H1 (cell line): ENCODE results near the gene DES. TPM values are rescaled to one million over a fixed set of nuclear protein-coding genes. Genes with fewer than 3 reads are reported as not detected.

Source experiments
- CTCF ChIA-PET: fragments of 300-600 bp; sonication (Branson Sonifier 250); formaldehyde crosslinking; loops from one replicate; lab custom pipeline; 2021; ENCODE audit not compliant: partially characterized antibody; lab: Charles Lee
- POLR2A ChIA-PET: fragments of 300-600 bp; sonication (Branson Sonifier 250); formaldehyde crosslinking; loops from one replicate; lab custom pipeline; 2021; ENCODE audit warnings: inconsistent platforms; ENCODE audit not compliant: partially characterized antibody; lab: Charles Lee
- DNase-seq, 2 experiments: peaks; one replicate each; pipeline versions ENCODE4 v3.0.0 to v3.0.0-alpha.2; 2010 to 2022; ENCODE audit warnings: low spot score in 2 of 2, low read depth in 1 of 2, mixed read lengths in 1 of 2
- FAIRE-seq: peaks from 2 replicates; lab custom pipeline; 2011; peaks lifted over from hg19 to GRCh38; lab: Jason Lieb, UNC
- H2AFZ ChIP-seq: 2 replicates; pipeline ENCODE4 v1.8.1; 2012; ENCODE audit warnings: low read length, inconsistent platforms
- H2AK5ac ChIP-seq: 2 replicates; pipeline ENCODE4 v1.6.1; 2013; ENCODE audit warnings: low read depth, low read length
- H2BK120ac ChIP-seq: replicated peaks from 2 replicates; pipeline ENCODE3; 2013; ENCODE audit warnings: low read depth, low read length, inconsistent platforms
- H2BK12ac ChIP-seq: 2 replicates; pipeline ENCODE4 v1.6.1; 2013; ENCODE audit warnings: low read depth, low read length
- H2BK15ac ChIP-seq: 2 replicates; pipeline ENCODE4 v1.6.1; 2013; ENCODE audit warnings: low read length
- H2BK20ac ChIP-seq: 2 replicates; pipeline ENCODE4 v1.6.1; 2013; ENCODE audit warnings: low read length
- H2BK5ac ChIP-seq: 2 replicates; pipeline ENCODE4 v1.6.1; 2013; ENCODE audit warnings: low read depth, low read length
- H3K14ac ChIP-seq: 2 replicates; pipeline ENCODE4 v1.6.1; 2013; ENCODE audit warnings: inconsistent platforms; ENCODE audit not compliant: insufficient read length
- H3K18ac ChIP-seq: 2 replicates; pipeline ENCODE4 v1.6.1; 2013; ENCODE audit warnings: low read length; ENCODE audit errors: extremely low read depth
- H3K23ac ChIP-seq: 2 replicates; pipeline ENCODE4 v1.6.1; 2013; ENCODE audit warnings: inconsistent platforms; ENCODE audit not compliant: insufficient read length
- H3K23me2 ChIP-seq: 2 replicates; pipeline ENCODE4 v1.6.1; 2013; ENCODE audit warnings: low read depth, low read length
- H3K27ac ChIP-seq: 2 replicates; pipeline ENCODE4 v1.6.1; 2011; ENCODE audit warnings: low read depth, low read length, inconsistent platforms
- H3K27me3 ChIP-seq, 4 experiments: replicated peaks in 1 of 4; 1 replicate in 1 of 4; 2 replicates in 3 of 4; pipeline versions ENCODE4 v1.6.1 to v1.8.1; 2011 to 2013; ENCODE audit warnings: low read length in 3 of 4, mild to moderate bottlenecking in 3 of 4, inconsistent platforms in 2 of 4, mixed read lengths in 2 of 4, moderate library complexity in 1 of 4; ENCODE audit not compliant: control insufficient read depth in 3 of 4, insufficient read depth in 3 of 4; ENCODE audit errors: extremely low read depth in 1 of 4
- H3K36me3 ChIP-seq, 4 experiments: 2 replicates each; pipeline versions ENCODE4 v1.6.1 to v1.8.1; 2011 to 2013; ENCODE audit warnings: mild to moderate bottlenecking in 4 of 4, low read length in 3 of 4, moderate library complexity in 2 of 4, control low read depth in 1 of 4, inconsistent platforms in 1 of 4; ENCODE audit not compliant: insufficient read depth in 4 of 4, control insufficient read depth in 2 of 4
- H3K4ac ChIP-seq: replicated peaks from 2 replicates; pipeline ENCODE3; 2013; ENCODE audit warnings: low read length, low read depth, mixed read lengths, inconsistent platforms; ENCODE audit not compliant: insufficient read length
- H3K4me1 ChIP-seq, 4 experiments: replicated peaks in 1 of 4; 1 replicate in 1 of 4; 2 replicates in 3 of 4; pipeline versions ENCODE4 v1.6.1 to v1.8.1; 2011 to 2013; ENCODE audit warnings: low read length in 3 of 4, inconsistent platforms in 2 of 4, mixed read lengths in 1 of 4; ENCODE audit not compliant: insufficient read depth in 4 of 4, control insufficient read depth in 3 of 4
- H3K4me2 ChIP-seq, 2 experiments: 2 replicates each; pipeline versions ENCODE4 v1.6.1 to v1.8.1; 2011 to 2013; ENCODE audit warnings: low read depth in 2 of 2, low read length in 2 of 2, control low read depth in 1 of 2, inconsistent platforms in 1 of 2, mild to moderate bottlenecking in 1 of 2; ENCODE audit not compliant: insufficient read depth in 1 of 2
- H3K4me3 ChIP-seq, 4 experiments: fragments of 200-600, 300-600 bp in 1 of 4; sonication (generic), shearing (Covaris generic), sonication (Bioruptor Twin) in 1 of 4; 2 replicates each; pipeline versions ENCODE4 v1.5.1 to v1.8.1; 2011 to 2016; ENCODE audit warnings: low read length in 4 of 4, low read depth in 3 of 4, control low read depth in 2 of 4, inconsistent platforms in 2 of 4, mild to moderate bottlenecking in 2 of 4, mixed read lengths in 1 of 4, moderate library complexity in 1 of 4; ENCODE audit not compliant: insufficient read depth in 2 of 4; ENCODE audit errors: extremely low read depth in 1 of 4
- H3K56ac ChIP-seq: replicated peaks from 2 replicates; pipeline ENCODE3; 2013; ENCODE audit warnings: low read depth, mild to moderate bottlenecking, mixed read lengths, low read length, inconsistent platforms; ENCODE audit not compliant: insufficient read length
- H3K79me1 ChIP-seq: 2 replicates; pipeline ENCODE4 v1.6.1; 2013; ENCODE audit warnings: low read depth, low read length, control low read depth
- H3K79me2 ChIP-seq, 2 experiments: 2 replicates each; pipeline versions ENCODE4 v1.6.1 to v1.8.1; 2012 to 2013; ENCODE audit warnings: low read length in 2 of 2, mild to moderate bottlenecking in 2 of 2, inconsistent platforms in 1 of 2; ENCODE audit not compliant: insufficient read depth in 2 of 2, control insufficient read depth in 1 of 2
- H3K9ac ChIP-seq, 4 experiments: replicated peaks in 1 of 4; 1 replicate in 1 of 4; 2 replicates in 3 of 4; pipeline versions ENCODE4 v1.6.1 to v1.8.1; 2011 to 2013; ENCODE audit warnings: low read depth in 3 of 4, low read length in 3 of 4, control low read depth in 2 of 4, mild to moderate bottlenecking in 2 of 4, moderate library complexity in 2 of 4, inconsistent platforms in 1 of 4; ENCODE audit errors: extremely low read depth in 1 of 4
- H3K9me3 ChIP-seq, 2 experiments: 2 replicates each; pipeline versions ENCODE4 v1.6.1 to v1.8.1; 2012 to 2013; ENCODE audit warnings: mild to moderate bottlenecking in 2 of 2, moderate library complexity in 2 of 2, control low read depth in 1 of 2, inconsistent platforms in 1 of 2, low read depth in 1 of 2, low read length in 1 of 2, mixed read lengths in 1 of 2; ENCODE audit not compliant: insufficient read depth in 2 of 2
- H4K20me1 ChIP-seq, 2 experiments: replicated peaks in 1 of 2; 2 replicates each; pipeline versions ENCODE3 to v1.8.1; 2011 to 2013; ENCODE audit warnings: inconsistent platforms in 2 of 2, low read length in 2 of 2, mild to moderate bottlenecking in 1 of 2; ENCODE audit not compliant: insufficient read depth in 2 of 2, control insufficient read depth in 1 of 2
- H4K5ac ChIP-seq: 2 replicates; pipeline ENCODE4 v1.6.1; 2013; ENCODE audit warnings: low read length, low read depth, mixed read lengths, inconsistent platforms; ENCODE audit not compliant: insufficient read length
- H4K8ac ChIP-seq: 2 replicates; pipeline ENCODE4 v1.8.0; 2013; ENCODE audit warnings: mild to moderate bottlenecking, moderate library complexity, low read length, inconsistent platforms; ENCODE audit not compliant: insufficient read depth; ENCODE audit errors: extremely low read depth
- H4K91ac ChIP-seq: replicated peaks from 2 replicates; pipeline ENCODE3; 2013; ENCODE audit warnings: low read length, mixed read lengths, inconsistent platforms; ENCODE audit not compliant: insufficient read length
- CEBPB ChIP-seq: IDR thresholded peaks from 2 replicates; pipeline ENCODE4 v1.6.1; 2012; ENCODE audit warnings: low read depth, low read length
- CHD1 ChIP-seq: IDR thresholded peaks from 2 replicates; pipeline ENCODE4 v1.6.1; 2012; ENCODE audit warnings: low read depth, low read length, improper control_type of control experiment
- GTF2F1 ChIP-seq: IDR thresholded peaks from 2 replicates; pipeline ENCODE4 v1.6.1; 2012; ENCODE audit warnings: low read depth, low read length, improper control_type of control experiment, borderline replicate concordance
- KDM1A ChIP-seq: fragments of 200-600, 300-600 bp; sonication (generic); IDR thresholded peaks from 2 replicates; pipeline ENCODE4 v1.7.1; 2016; ENCODE audit warnings: mild to moderate bottlenecking, low read length, borderline replicate concordance
- NANOG ChIP-seq: IDR thresholded peaks from 2 replicates; pipeline ENCODE4 v1.6.1; 2011; ENCODE audit warnings: low read length, low read depth, mild to moderate bottlenecking, inconsistent platforms; ENCODE audit not compliant: insufficient read depth, poor library complexity, severe bottlenecking
- SAP30 ChIP-seq: fragments of 300-600 bp; sonication (generic); IDR thresholded peaks from 2 replicates; pipeline ENCODE4 v1.7.1; 2012; ENCODE audit warnings: low read length, moderate library complexity, mild to moderate bottlenecking, inconsistent platforms; ENCODE audit not compliant: insufficient read depth, insufficient replicate concordance
- SP1 ChIP-seq: IDR thresholded peaks from 2 replicates; pipeline ENCODE4 v1.6.1; 2011; ENCODE audit warnings: low read depth, low read length
- SUZ12 ChIP-seq: fragments of 200-600 bp; sonication (generic); IDR thresholded peaks from 2 replicates; pipeline ENCODE4 v1.6.1; 2012; ENCODE audit warnings: mild to moderate bottlenecking, inconsistent platforms, low read length, moderate library complexity, mixed read lengths
- TAF1 ChIP-seq: IDR thresholded peaks from 2 replicates; pipeline ENCODE4 v1.6.1; 2011; ENCODE audit warnings: mild to moderate bottlenecking, low read depth, low read length
- WGBS, 2 experiments: shearing (Covaris generic) in 1 of 2; methylation state at CpG; one replicate each; pipeline versions ENCODE4 v1.1.6 to v1.1.7; 2013 to 2015; ENCODE audit warnings: low lambda C conversion rate in 2 of 2, mixed read lengths in 2 of 2, inconsistent platforms in 1 of 2, low coverage in 1 of 2, missing lambda C conversion rate in 1 of 2; ENCODE audit not compliant: insufficient replicate concordance in 2 of 2, insufficient coverage in 1 of 2, insufficient read length in 1 of 2; ENCODE audit errors: extremely low coverage in 1 of 2, missing lambda C conversion rate in 1 of 2; 5-methylcytosine and 5-hydroxymethylcytosine counted together
- polyA plus RNA-seq, 7 experiments: library from polyadenylated mRNA; depleted of rRNA in 3 of 7; stranded (reverse) in 5 of 7; unstranded in 2 of 7; fragments of >200 nt in 5 of 7; fragments of 200-250 nt in 2 of 7; gene quantifications; 1 replicate in 5 of 7; 2 replicates in 1 of 7; 4 replicates in 1 of 7; pipeline versions ENCODE4 v1.2.1 to v1.2.3, GENCODE V29; 2011 to 2013; ENCODE audit warnings: missing spikeins in 2 of 7, mixed read lengths in 2 of 7
- total RNA-seq: library from RNA; stranded (reverse); fragmentation: NEBNext Ultra II Directional; extraction: Animal tissue kit (Norgen Biotek cat#: 25700); gene quantifications from 2 replicates; pipeline ENCODE4 v1.2.1, GENCODE V29; 2021
- TF ChIP-seq, protein P1 (sequence below): IDR thresholded peaks from 2 replicates; pipeline ENCODE4 v1.6.1; 2011; ENCODE audit warnings: low read depth, mild to moderate bottlenecking, low read length; ENCODE audit not compliant: insufficient read depth
- TF ChIP-seq, protein P2 (sequence below): IDR thresholded peaks from 2 replicates; pipeline ENCODE4 v1.6.1; 2012; ENCODE audit warnings: inconsistent platforms

DES gene
- total and polyA plus RNA-seq, 2 of the 8 experiments (the other 6 are each of a cell fraction or from before 2014, with no cell fraction given) = 1.8 to 4.3 TPM

- ChIA-PET CTCF (interaction anchor here (1.0 to 113.1 kb wide), 4 partner anchors 9 to 347 kb away, joined by 4 to 7248 read pairs (median 3633); partner anchors contain the start of genes ASIC4, CHPF, DES and GMPPA), POLR2A (interaction anchor here (1.4 to 2.1 kb wide), 6 partner anchors 8 to 59 kb away, joined by 4 to 8 read pairs (median 4); no protein-coding TSS in a partner anchor)
- FAIRE-seq = no peak
- Histone ChIP-seq H3K79me1 (no peaks in the 10 kb centered on the region), H3K27ac (no peak overlapping the region), H3K4ac (no peak overlapping the region), H3K36me3 (peaks cover 0 to 4% (median under 1%) of the 10 kb centered on the region in 4 experiments; a peak in 1 of 8 replicates), H4K8ac (no peak overlapping the region; the same call in 1 of the 2 replicates), H3K9me3 (no peaks in the 10 kb centered on the region), H3K14ac (no peak overlapping the region), H3K79me2 (no peaks in the 10 kb centered on the region), H3K23ac (no peak overlapping the region), H3K27me3 (no peaks in the 10 kb centered on the region), H4K20me1 (peaks cover 0 to 3% of the 10 kb centered on the region in 2 experiments), H2BK120ac (no peak overlapping the region), H3K18ac (no peak overlapping the region), H4K91ac (no peak overlapping the region), H2BK15ac (no peak overlapping the region), H2BK12ac (no peak overlapping the region), H3K9ac (no peak overlapping the region), H2AK5ac (no peak overlapping the region), H3K4me3 (no peak overlapping the region), H3K56ac (no peak overlapping the region), H2AFZ (no peak overlapping the region), H4K5ac (no peak overlapping the region), H3K23me2 (no peaks in the 10 kb centered on the region), H3K4me1 (no peaks in the 10 kb centered on the region), H2BK20ac (no peak overlapping the region), H2BK5ac (no peak overlapping the region), H3K4me2 (no peak overlapping the region)
- DNase-seq = no peak
- 86% methylated on average over 26 of the region's 28 CpGs; no CpG with 5 or more reads in 1 of the 2 experiments for WGBS, 2 experiments
- no peak for TF ChIP-seq GTF2F1
- TF ChIP-seq, protein P1, sequence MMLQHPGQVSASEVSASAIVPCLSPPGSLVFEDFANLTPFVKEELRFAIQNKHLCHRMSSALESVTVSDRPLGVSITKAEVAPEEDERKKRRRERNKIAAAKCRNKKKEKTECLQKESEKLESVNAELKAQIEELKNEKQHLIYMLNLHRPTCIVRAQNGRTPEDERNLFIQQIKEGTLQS = no peak
- TF ChIP-seq CEBPB = no peak
- no peak for TF ChIP-seq SP1
- no peak for TF ChIP-seq TAF1
- no peak for TF ChIP-seq SAP30
- TF ChIP-seq KDM1A = no peak
- TF ChIP-seq NANOG = no peak
- TF ChIP-seq SUZ12 = no peak
- no peak for TF ChIP-seq CHD1
- TF ChIP-seq, protein P2, sequence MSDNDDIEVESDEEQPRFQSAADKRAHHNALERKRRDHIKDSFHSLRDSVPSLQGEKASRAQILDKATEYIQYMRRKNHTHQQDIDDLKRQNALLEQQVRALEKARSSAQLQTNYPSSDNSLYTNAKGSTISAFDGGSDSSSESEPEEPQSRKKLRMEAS = no peak
Observed at GRCh38 chr2:219466816-219467735, 48.9 kb downstream of the DES start.
